Omental fat pad (tissue), 4 donors: ENCODE measurements around the gene MAT2B. TPM values are rescaled to one million over a fixed set of nuclear protein-coding genes. Genes with fewer than 3 reads are reported as not detected.

Source experiments
- ATAC-seq: fragments of 150-250 bp; one replicate; pipeline ENCODE4 v1.9.1; 2016; ENCODE audit warnings: mild to moderate bottlenecking, moderate library complexity; ENCODE audit not compliant: low FRiP score
- DNase-seq: peaks from one replicate; pipeline ENCODE4 v3.0.0-alpha.2; 2019; ENCODE audit warnings: low spot score
- total RNA-seq, 4 donors: library from RNA; depleted of rRNA; stranded (reverse); fragments of >200 nt; gene quantifications; one replicate each; pipeline ENCODE4 v1.1.0, GENCODE V29; 2016
- TF ChIP-seq, protein P1 (sequence below), 3 donors: fragments of 450-650 bp; IDR thresholded peaks; one replicate each; pipeline ENCODE4 v1.5.1; 2016 to 2017; ENCODE audit warnings: antibody characterized with exemption in 3 of 3, mild to moderate bottlenecking in 3 of 3, moderate library complexity in 2 of 3

MAT2B gene
- total RNA-seq, 4 donors from 2014 or later = 25.7 to 55.0 (median 41.3) TPM

- DNase-seq (no peak), ATAC-seq (no peak)
- TF ChIP-seq, protein P1, sequence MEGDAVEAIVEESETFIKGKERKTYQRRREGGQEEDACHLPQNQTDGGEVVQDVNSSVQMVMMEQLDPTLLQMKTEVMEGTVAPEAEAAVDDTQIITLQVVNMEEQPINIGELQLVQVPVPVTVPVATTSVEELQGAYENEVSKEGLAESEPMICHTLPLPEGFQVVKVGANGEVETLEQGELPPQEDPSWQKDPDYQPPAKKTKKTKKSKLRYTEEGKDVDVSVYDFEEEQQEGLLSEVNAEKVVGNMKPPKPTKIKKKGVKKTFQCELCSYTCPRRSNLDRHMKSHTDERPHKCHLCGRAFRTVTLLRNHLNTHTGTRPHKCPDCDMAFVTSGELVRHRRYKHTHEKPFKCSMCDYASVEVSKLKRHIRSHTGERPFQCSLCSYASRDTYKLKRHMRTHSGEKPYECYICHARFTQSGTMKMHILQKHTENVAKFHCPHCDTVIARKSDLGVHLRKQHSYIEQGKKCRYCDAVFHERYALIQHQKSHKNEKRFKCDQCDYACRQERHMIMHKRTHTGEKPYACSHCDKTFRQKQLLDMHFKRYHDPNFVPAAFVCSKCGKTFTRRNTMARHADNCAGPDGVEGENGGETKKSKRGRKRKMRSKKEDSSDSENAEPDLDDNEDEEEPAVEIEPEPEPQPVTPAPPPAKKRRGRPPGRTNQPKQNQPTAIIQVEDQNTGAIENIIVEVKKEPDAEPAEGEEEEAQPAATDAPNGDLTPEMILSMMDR (IDR thresholded peaks at IDR 0.05) = no peak
These were observed 26.5 kb upstream of the MAT2B start for GRCh38 chr5:163478982-163479271.

DNA sequence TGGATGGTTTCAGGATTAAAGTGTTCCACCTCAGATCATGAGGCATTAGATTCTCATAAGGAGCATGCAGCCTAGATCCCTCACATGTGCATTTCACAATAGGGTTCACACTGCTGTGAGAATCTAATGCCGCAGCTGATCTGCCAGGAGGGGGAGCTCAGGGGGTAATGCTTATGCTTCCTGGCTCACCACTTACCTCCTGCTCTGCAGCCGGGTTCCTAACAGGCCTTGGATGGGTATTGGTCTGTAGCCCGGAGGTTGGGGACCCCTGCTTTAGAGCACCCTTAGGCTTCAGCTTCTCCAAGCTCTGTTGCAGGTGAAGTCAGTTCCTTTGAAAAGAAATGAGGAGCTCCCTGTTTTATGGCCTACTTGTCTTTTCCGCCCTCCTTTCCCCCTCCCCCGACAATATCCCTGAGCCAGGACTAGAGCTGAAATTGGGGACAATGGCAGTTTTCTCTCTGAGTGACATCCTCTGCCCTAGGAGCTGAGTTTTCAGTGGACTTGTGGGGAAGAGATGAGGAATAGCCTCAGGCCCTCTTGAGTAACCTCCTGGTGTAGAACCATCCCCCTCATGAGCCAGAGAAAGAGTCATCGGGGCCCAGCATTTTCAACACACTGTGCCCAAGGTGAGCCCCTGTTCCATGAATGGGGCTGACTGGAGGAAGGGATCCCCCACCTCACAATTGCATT, 16.2 kb upstream of the MAT2B start:
- TF ChIP-seq, protein P1 (IDR thresholded peaks at IDR 0.05) = no peak
- DNase-seq (no peak), ATAC-seq (no peak)

GRCh38 chr5:163489745-163490075, 15.7 kb upstream of the MAT2B start:
- TF ChIP-seq, protein P1 (IDR thresholded peaks at IDR 0.05) = no peak
- ATAC-seq (no peak), DNase-seq (no peak)

DNA sequence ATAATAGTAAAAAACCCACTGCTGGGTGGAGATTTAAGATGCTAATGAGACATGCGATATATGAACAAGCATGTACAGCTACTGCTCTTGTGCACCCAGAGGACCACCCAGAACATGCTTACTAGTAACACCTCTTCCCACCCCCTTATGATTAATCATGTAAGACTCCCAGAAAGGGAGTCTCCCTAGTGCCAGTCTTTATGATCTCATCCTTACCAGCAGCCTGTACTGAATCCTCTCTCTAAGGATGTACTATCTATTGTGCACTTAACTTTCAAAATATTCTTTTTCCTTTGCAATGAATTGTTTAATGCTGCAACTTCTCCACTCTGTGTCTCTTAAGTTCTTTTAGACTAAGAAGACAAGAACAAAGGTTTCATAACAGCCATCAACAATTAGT, 9.1 kb upstream of the MAT2B start:
- ATAC-seq (peak; percentile 50), DNase-seq (no peak)
- TF ChIP-seq, protein P1 (IDR thresholded peaks at IDR 0.05) = no peak

DNA sequence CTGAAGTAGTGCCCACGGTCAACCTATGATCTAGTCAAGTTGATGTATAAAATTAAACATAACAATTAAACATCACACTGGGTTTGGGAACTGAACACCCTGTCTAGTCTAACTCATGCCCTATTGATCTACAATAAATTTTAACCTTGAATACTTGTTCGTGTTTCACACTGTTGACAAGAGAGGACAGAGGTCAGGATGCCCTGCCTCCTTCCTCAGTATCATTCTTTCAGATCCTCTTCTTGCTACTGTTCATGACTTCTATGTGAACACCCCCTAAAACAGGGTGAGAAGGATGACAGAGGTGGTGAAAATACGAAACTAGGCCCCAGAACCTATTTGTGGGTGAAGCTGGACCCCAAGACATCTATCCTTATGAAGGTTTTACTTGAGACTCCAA, 8.1 kb upstream of the MAT2B start:
- TF ChIP-seq, protein P1 (IDR thresholded peaks at IDR 0.05) = no peak
- DNase-seq (no peak), ATAC-seq (no peak)

DNA sequence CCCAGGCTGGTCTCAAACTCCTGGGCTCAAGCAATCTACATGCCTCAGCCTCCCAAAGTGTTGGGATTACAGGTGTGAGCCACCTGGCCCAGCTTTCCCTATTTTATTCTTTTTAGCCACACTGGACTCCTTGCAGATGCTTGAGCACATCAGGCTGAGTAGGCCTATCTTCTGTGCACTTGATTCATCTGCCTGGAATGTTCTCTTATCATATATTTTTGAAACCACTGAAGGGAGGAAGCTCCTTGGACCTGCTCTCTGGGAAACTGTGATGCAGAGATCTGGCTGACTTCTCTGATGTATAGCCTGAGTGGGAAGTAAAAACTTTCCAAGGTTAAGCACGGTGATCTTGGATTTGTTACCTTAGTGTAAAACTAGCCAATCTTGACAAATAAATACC, 6.5 kb upstream of the MAT2B start:
- peak; percentile 68 for ATAC-seq
- TF ChIP-seq, protein P1 (IDR thresholded peaks at IDR 0.05) = no peak
- no peak for DNase-seq

- TF ChIP-seq, protein P1 (IDR thresholded peaks at IDR 0.05) = no peak
- DNase-seq (no peak), ATAC-seq (no peak)
These were observed 2.9 kb upstream of the MAT2B start for GRCh38 chr5:163502521-163502920.
